ENCODE data around the gene NCMAP.

Gene NCMAP

DNA sequence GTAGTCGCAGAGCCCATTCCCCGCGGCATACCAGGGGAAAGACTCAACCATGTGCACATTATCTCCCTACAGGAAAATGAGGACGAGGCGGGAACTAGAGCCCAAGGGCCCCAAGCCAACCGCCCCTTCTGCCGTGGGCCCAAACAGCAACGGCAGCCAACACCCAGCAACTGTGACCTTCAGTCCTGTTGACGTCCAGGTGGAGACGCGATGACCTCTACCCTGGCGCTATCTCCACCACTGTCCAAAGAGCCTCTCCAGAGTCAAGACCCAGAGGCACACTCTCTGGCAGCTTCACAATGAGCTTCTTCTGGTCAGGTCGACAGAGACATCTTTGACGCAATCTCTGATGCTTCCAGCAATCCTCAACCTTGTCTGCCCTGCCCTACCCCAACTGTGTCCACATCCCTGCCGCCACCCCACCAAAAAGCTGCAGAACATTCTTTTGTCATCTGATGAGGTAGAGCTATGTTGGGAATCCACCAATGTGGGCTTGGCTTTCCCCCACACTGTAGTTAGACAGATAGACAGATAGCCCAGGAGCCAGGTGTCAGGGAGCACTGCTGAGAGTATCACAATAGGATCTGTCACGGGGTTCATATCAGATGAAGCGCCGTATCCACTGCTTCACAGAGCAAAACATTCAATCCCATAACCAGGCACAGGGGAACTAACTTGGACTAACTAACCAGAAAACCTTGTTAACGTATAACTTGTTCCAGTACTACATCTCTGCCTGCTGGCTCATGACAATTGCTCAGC, 49.8 kb downstream of the NCMAP start:
- intact Hi-C loops (cut with DNase I) = no loop called here
- no peak for DNase-seq

DNA sequence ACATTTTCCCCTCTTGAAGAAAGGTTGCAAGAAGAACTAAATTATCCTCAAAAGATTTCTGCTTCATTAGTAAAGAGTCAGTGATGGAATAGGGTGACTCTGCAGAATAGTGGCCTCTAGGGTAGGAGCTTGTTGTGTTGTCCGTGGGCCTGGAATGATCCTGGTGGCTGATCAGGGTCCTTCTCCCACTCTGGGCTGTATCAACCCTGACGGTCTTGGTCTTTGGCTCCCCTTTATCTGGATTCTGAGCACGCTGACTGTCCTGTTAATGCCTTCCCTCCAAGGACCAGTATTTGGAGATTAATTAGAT, 50.4 kb downstream of the NCMAP start:
- intact Hi-C loops (cut with DNase I) = no loop called here
- no peak for DNase-seq

DNA sequence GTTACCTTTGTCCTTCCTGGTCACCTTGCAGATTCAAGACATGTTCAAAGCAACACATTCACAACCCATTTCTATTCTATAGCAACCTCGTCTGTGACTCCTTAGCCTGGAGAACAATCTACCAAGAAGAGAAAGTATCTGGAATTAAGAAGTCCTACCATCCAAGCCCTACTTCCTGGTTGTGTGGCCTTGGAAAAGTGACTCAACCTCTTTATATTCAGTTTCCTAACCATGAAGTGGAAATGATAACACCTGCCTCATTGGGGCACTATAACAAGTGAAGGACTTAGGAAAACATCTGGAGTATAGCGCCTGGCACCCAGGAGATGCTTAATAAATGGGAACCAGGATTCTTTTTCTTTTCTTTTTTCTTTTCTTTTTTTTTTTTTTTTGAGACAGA, 50.7 kb downstream of the NCMAP start:
- intact Hi-C loops (cut with DNase I) = no loop called here

DNA sequence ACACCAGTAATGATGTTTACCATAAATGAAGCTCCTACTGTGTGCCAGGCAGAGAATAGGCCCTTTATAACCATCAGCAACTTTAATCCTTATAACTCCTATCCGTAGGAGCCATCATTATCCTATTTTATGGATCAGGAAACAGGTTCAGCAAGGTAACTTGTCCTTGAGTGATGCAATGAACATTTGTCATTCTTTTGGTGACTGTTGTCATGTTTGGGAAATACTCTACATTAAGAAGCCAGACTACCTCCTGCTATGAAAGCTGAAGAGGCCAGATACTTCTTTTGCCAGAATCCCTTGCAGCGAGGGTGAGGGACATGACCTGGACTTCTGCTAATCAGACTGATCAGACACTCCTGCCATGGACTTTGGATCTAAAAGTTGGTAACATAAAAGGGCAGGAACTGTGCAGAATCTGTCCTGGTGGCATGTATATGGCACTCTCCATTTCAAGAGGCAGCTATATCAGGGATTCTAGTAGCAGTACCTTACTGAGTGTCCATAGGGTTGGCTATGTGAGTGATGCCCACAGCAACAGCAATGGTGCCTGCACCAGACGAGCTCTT, 54.1 kb downstream of the NCMAP start:
- intact Hi-C loops (cut with DNase I) = no loop called here
- DNase-seq = no peak

More for the DNA sequence above, 50.7 kb downstream of the NCMAP start:
- DNase-seq = no peak

DNA sequence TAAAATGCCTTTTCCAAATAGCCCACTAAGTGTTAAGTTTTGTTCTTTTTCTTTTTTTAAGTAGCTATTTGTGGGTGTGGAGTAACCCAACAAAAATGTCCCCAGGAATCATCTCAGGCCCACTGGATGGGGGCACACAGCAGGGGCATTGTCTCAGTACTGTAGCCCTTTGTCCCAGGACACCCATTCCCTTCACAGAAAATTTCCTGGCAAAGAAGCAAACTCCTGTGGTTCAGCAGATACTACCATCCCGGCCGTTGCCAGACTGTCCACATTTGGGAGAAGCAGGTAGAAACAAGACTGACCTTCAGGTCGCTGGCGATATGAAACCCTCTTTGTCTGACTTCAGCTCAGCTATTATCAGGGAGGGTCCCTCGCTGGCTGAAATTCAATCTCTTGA, 63.5 kb downstream of the NCMAP start:
- peak in 41 of 42 donors; percentile 16 to 87 (median 65) for DNase-seq
- intact Hi-C loops (cut with DNase I) = no loop called here

DNA sequence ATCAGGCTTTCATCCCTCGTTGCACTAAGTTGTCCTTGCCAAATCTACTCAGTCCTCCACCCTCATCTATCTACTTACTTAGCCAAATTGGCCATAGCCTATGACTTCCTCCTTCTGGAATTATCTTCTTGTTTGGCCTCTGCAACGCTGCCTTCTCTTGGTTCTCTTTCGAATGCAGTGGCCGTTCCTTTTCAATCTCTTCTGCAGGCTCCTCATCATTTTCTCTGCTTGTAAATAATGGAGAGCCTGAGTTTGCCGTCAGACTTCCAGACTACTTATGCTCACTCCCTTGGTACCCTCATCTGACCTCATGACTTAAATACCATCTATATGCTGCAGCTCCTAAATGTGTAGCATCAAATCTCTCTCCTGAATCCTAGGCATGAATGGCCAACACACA, 64.8 kb downstream of the NCMAP start:
- intact Hi-C loops (cut with DNase I) = no loop called here
- DNase-seq = no peak

DNA sequence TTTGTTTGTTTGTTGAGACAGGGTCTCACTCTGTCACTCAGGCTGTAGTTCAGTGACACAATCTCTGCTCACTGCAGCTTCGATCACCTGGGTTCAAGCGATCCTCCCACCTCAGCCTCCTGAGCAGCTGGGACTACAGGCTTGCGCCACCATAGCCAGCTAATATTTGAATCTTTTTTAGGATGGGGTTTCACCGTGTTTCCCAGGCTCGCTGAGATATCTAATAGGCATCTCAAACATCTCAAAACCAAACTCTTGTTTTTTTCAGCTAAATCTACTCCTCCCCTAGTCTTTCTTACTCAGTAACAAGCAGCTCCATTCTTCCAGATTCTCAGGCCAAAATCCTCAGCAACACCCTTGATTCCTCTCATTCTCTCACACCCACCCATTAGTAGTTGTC, 65.2 kb downstream of the NCMAP start:
- DNase-seq = no peak
- intact Hi-C loops (cut with DNase I) = no loop called here

DNA sequence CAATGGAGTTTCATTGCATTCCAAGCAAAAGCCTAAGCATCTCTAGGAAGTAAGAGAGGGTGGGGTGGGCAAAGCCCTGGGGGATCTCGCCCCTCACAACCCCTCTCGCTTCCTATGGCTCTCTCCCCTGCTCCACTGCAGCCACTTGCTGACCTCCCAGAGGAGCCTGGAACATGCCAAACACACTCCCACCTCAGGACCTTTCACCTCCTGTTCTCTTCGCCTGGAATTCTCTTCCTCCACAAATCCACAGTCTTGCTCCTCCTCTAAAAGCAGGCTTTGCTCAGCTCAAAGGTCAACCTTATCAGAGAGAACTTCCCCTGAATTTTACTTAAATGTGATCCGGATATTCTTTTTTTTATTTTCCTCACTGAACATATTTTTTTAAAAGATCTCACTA, 66.3 kb downstream of the NCMAP start:
- intact Hi-C loops (cut with DNase I) = no loop called here
- DNase-seq = no peak

DNA sequence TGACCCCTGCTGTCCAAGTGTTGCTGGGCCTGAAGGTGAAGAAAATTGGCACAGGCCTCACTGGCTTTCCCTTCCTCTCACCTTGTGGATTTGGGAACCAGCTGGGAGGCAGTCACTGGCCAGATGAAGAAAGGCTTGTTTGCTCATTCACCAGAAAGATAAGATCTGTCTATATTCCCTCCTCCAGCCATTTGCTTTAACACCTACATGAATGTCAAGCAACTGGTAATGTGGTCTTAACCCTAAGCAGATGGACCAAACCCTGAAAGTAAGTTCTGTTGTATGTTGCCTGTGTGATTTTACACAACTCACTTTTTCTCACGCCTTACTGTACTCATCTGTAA, 76.9 kb downstream of the NCMAP start:
- DNase-seq = no peak
- intact Hi-C loops (cut with DNase I) = loop anchor here (10.0 kb wide), 1 partner anchor 218 kb away; the partner anchor contains the start of genes NIPAL3 and STPG1

DNA sequence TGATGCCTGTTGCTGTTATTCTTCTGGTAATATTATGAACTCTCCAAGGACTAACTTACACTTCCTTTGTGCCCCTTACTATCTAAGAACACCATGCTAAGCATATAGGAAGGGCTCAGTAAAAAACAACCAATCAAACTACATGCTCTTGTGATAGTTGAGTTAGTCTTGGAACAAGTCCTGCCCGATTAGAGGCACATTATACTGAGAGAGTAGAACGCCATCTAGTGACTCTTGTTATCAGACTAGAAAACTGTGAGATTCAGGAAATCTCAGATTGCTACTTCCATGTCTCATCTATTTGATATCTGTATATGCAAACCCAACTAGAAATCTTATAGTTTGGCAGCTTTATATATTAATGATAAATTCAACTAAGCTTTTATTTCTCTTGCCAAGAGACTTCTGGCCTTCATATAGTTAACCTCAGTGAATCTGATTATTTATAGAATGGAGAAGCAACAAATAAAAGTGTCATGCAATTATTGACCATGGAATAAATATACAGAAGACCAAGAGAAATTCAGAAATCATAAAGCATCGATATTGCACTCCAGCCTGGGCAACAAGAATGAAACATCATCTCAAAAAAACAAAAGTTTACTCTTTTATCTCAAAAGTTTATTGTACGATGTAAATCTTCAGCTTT, 79.4 kb downstream of the NCMAP start:
- intact Hi-C loops (cut with DNase I) = loop anchor here (10.0 kb wide), 1 partner anchor 221 kb away; the partner anchor contains the start of genes NIPAL3 and STPG1
- DNase-seq = peak in 7 of 42 donors; percentile 21 to 71 (median 54)

DNA sequence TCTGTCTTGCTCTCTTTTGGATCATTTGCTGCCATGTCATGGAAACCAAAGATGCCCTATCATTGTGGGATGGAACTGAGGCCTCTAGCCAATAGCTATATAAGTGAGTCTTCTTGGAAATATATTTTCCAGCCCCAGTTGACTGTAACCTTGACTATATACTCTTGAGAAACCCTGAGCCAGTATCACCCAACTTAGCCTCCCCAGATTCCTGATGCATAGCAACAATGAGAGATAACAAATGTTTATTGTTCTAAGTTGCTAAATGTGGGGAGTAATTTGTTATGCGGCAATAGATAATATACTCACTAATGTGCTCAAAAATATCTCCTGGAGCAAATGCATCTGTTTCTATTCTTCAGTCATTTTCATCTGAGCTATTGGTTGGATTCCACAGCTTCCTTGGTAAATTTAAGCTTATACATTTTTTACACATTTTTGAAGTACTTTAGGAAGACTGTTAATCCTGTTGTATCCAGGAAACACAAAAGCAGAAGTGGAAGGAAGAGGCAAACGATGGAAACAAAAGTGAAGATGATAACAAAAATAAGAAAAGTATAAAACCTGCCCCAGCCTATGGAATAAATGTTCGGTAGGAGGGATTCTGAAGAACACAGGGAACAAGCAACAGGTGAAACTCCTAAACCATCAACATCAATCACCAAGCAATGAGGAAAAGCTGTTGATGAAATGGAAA, 80.9 kb downstream of the NCMAP start:
- intact Hi-C loops (cut with DNase I) = loop anchor here (10.0 kb wide), 1 partner anchor 222 kb away; the partner anchor contains the start of genes NIPAL3 and STPG1
- DNase-seq = no peak

DNA sequence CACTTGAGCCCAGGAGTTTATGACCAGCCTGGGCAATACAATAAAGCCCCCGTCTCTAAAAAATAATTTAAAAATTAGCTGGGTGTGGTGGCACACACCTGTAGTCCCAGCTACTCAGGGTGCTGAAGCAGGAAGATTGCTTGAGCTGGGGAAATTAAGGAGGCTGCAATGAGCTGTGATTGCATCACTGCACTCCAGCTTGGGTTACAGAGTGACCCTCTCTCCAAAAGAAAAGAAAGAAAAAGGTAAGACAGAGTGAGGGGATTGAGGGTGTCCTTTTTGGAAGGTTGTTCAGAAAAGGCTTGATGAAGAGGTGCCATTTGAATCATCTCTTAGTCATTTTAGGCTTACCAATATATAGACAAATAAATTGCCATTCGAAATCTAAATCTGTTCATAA, 83.2 kb downstream of the NCMAP start:
- intact Hi-C loops (cut with DNase I) = loop anchor here (10.0 kb wide), 1 partner anchor 224 kb away; the partner anchor contains the start of genes NIPAL3 and STPG1
- no peak for DNase-seq

DNA sequence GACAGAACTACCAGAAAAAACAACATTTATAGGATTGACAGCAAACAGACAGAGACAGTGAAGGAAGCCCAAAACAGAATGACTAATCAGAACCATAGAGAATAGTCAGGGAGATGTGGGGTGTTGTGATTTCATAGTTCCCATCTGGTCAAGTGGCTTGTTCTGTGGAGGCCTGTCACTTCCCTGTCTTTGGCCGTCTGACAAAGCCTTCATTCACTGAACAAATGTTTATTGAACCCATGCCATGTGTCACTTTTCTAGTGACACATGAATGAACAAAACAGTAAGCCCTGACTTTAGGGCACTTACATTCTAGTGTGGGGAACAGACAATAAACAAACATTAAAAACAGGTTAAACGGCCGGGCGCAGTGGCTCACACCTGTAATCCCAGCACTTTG, 84.0 kb downstream of the NCMAP start:
- intact Hi-C loops (cut with DNase I) = loop anchor here (5.0 to 10.0 kb wide), 3 partner anchors 75 to 443 kb away; partner anchors contain the start of genes NIPAL3 and STPG1
- DNase-seq = peak in 14 of 42 donors; percentile 22 to 70 (median 36)

DNA sequence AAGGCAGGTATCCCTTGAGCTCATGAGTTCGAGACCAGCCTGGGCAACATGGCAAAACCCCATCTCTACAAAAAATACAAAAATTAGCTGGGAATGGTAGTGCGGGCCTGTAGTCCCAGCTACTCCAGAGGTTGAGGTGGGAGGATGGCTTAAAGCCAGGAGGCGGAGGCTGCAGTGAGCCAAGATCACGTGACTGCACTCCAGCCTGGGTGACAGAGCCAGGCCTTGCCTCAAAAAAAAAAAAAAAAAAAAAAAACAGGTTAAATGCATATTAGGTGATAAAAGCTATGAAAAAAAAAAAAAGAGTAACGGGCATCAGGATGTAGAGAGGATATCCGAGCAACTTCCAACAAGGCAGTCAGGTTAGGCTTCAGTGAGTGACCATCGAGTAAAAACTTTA, 84.4 kb downstream of the NCMAP start:
- intact Hi-C loops (cut with DNase I) = loop anchor here (5.0 to 10.0 kb wide), 2 partner anchors 75 to 443 kb away; no protein-coding TSS in a partner anchor
- no peak for DNase-seq

DNA sequence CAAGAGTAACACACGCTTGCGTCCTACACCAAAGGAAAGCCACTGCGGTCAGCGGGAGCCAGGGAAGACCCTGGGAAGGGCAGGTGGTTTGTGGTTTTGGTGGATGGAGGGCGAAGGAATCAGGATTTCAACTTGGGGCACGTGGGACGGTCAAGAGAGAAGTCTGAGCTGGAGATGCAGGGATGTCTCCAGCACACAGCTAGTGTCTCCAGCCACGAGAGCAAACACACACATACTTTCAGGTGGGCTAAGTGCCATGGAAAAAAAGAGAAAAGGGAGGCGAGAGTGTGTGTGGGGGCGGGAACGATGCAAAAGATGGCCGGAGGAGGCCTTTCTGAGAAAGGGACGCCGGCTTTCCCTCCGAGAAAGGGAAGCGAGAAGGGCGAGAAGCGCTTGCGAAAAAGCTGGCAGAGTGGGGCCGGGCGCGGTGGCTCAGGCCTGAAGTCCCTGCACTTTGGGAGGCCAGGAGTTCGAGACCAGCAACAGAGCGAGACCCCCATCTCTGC, 85.8 kb downstream of the NCMAP start:
- DNase-seq = peak in 19 of 42 donors; percentile 8 to 60 (median 31)
- intact Hi-C loops (cut with DNase I) = loop anchor here (5.0 to 10.0 kb wide), 2 partner anchors 73 to 444 kb away; no protein-coding TSS in a partner anchor

DNA sequence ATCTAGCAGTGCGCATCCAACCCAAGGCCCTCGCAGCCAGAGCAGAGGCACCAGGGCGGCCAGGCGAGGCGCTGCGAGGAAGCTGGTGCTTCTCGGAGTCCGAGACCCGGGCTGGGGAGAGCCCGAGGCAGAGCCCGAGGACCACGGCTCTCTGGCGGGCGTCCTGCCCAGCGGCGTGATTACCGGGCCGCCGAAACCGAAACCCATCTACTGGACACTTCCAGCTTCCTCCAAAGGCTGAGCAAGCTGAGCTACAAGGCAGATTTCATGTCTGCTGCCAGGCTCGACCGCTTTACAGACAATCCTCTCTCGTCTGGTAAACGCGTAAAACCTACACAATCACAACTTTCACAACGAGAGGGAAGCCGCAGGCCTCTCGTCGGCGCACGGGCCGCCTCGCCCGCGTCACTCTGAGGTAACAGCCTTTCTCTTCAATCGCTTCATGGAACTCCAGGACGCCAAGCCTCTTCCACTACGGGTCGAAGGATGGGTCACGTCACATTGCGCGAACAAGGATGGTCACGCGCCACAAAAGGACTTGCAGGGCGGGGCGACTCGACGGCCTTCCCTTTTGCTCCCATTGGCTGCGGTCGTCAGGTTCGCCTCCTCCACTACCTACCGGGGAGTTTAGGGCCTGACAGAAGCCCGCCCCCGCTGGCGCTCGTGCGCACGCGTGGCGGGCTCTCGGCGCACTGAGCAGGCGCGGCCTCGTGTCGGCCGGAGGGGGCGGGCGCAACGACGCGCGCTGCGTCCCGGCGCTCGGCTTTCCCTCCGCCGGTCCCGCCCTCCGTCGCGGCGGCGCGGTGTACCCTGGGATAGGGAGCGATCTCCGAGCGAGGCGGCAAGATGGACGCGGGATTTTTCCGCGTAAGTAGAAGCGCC, 86.8 kb downstream of the NCMAP start, which contains the start of gene SRRM1:
Gene SRRM1, plus strand, starts transcription at position 822 of the 882 bp plus-strand sequence. Its CDS starts 25 bp downstream, at position 847.
- intact Hi-C loops (cut with DNase I) = loop anchor here (5.0 to 10.0 kb wide), 2 partner anchors 72 to 445 kb away; no protein-coding TSS in a partner anchor

DNA sequence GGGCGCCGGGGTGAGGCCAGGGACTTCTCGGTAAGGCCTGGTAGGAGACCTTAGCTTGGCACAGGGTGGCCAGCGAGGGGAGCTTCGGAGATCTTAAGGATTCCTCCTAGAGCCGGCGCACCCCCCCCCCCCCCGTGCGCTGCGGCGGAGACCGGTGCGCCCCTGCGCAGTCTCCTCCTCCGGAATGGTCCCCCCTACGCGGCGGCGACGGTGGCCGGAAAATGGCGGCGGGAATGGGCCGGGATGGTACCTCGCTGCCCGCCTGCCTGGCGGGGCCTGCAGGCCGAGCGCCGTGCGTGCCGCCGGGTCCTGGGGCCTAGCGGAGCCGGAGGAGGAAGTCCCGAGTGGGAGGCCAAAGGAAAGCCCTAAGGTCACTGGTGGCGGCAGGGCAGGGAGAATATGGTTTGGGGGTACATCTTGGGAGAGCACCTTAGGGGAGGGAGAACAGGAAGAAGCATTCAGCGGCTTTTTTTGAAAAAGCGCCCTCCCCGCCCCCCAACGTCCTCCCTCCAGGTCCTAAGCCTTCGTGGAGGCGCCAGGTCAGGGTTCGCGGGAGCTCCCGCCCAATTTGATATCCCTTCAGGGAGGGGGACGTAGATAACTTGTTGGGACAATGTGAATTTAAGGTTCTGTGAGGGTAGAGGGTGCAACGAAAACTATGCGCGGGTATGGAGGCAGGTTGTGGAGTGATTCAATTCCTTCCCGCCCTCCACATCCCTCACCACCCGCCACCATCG, 87.6 kb downstream of the NCMAP start:
- intact Hi-C loops (cut with DNase I) = loop anchor here (5.0 to 10.0 kb wide), 2 partner anchors 71 to 446 kb away; no protein-coding TSS in a partner anchor
- DNase-seq = peak in 6 of 42 donors; percentile 13 to 38 (median 28)

More for the DNA sequence above, 86.8 kb downstream of the NCMAP start, which contains the start of gene SRRM1:
- DNase-seq = peak; percentile 98 to 100 (median 100)
